Erythroblast (primary cell): ENCODE measurements around the gene ZNF865.

Experiments used
- GATA1 ChIP-seq: IDR thresholded peaks from 2 replicates; pipeline ENCODE4 v1.6.1; 2011; ENCODE audit warnings: low read depth, mild to moderate bottlenecking, control low read depth, low read length, moderate library complexity
- POLR2A ChIP-seq: IDR thresholded peaks from 2 replicates; pipeline ENCODE4 v1.6.1; 2011; ENCODE audit warnings: mild to moderate bottlenecking, low read length

GRCh38 chr19:55660991-55661390, 55.5 kb downstream of the ZNF865 start:
- TF ChIP-seq POLR2A (no peak), GATA1 (no peak)
